Mucosa of descending colon (tissue), 3 donors: ENCODE data around the gene C19orf25. TPM values are rescaled to one million over a fixed set of nuclear protein-coding genes. Genes with fewer than 3 reads are reported as not detected.
A peak's percentile ranks its signal among the peaks of the same experiment; 100 is the strongest.

ENCODE experiments used
- ATAC-seq: fragments of 200-7000 bp; cut with Tn5 transposase; one replicate; pipeline ENCODE4 v1.9.1; 2020; ENCODE audit warnings: mild to moderate bottlenecking, moderate library complexity
- DNase-seq, 3 donors: peaks; one replicate each; pipeline ENCODE4 v3.0.0-alpha.2; 2020
- H3K36me3 ChIP-seq: fragments of 200-600 bp; one replicate; pipeline ENCODE4 v1.8.0; 2021; ENCODE audit warnings: low read depth, mild to moderate bottlenecking
- H3K4me1 ChIP-seq: fragments of 200-600 bp; one replicate; pipeline ENCODE4 v1.8.0; 2021; ENCODE audit warnings: low read depth, mild to moderate bottlenecking
- H3K4me3 ChIP-seq: fragments of 200-600 bp; one replicate; pipeline ENCODE4 v1.8.0; 2021; ENCODE audit warnings: mild to moderate bottlenecking
- H3K9me3 ChIP-seq: fragments of 200-600 bp; one replicate; pipeline ENCODE4 v1.8.0; 2021; ENCODE audit warnings: mild to moderate bottlenecking
- intact Hi-C, 2 donors: fragments of 100-400 bp; cut with DNase I in 1 of 2; cut with micrococcal nuclease in 1 of 2; formaldehyde crosslinking; loops; one replicate each; pipeline versions ENCODE4 v1.11.0 to v1.11.1; 2022; cut with DNase I, micrococcal nuclease
- total RNA-seq, 3 donors: library from RNA; stranded (reverse); fragmentation: NEBNext Ultra II Directional in 2 of 3; extraction: Animal tissue kit (Norgen Biotek cat#: 25700) in 2 of 3; gene quantifications; one replicate each; pipeline versions ENCODE4 v1.2.1 to v1.2.4, GENCODE V29; 2021 to 2023
- TF ChIP-seq, protein P1 (sequence below): fragments of 200-600 bp; IDR thresholded peaks from one replicate; pipeline ENCODE4 v1.8.0; 2022; ENCODE audit warnings: antibody characterized with exemption, mild to moderate bottlenecking
- donor health status: DM: no; HTN: no; CAD: no; lungs with moderate emphysema.
- donor health status: DM: no; HTN: no; CAD: no.
- donor health status: DM: no; HTN: yes; CAD: no.

C19orf25 gene
- total RNA-seq, 3 donors from 2014 or later: 36.7 to 48.9 (median 38.1) TPM

GRCh38 chr19:1467490-1468273 lies 11.3 kb downstream of the C19orf25 start:
- Histone ChIP-seq H3K9me3 (no peaks in the 10 kb centered on the region), H3K4me1 (peaks cover 54% of the 10 kb centered on the region), H3K4me3 (no peak overlapping the region), H3K36me3 (no peaks in the 10 kb centered on the region)
- DNase-seq: peak in 2 of 3 donors; percentile 21 to 47
- intact Hi-C loops: no loop called here
- TF ChIP-seq, protein P1, sequence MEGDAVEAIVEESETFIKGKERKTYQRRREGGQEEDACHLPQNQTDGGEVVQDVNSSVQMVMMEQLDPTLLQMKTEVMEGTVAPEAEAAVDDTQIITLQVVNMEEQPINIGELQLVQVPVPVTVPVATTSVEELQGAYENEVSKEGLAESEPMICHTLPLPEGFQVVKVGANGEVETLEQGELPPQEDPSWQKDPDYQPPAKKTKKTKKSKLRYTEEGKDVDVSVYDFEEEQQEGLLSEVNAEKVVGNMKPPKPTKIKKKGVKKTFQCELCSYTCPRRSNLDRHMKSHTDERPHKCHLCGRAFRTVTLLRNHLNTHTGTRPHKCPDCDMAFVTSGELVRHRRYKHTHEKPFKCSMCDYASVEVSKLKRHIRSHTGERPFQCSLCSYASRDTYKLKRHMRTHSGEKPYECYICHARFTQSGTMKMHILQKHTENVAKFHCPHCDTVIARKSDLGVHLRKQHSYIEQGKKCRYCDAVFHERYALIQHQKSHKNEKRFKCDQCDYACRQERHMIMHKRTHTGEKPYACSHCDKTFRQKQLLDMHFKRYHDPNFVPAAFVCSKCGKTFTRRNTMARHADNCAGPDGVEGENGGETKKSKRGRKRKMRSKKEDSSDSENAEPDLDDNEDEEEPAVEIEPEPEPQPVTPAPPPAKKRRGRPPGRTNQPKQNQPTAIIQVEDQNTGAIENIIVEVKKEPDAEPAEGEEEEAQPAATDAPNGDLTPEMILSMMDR: no peak
- no peak for ATAC-seq

DNA sequence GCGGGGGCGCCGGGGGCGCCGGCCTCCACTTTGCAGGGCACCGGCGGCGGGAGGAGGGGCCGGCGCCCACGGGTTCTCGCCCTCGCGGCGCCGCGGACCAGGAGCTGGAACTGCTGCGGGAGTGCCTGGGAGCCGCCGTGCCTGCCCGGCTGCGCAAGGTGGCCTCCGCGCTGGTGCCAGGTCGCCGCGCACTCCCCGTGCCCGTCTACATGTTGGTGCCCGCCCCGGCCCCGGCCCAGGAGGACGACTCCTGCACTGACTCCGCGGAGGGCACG lies 11.9 kb downstream of the C19orf25 start:
- intact Hi-C loops: no loop called here
- Histone ChIP-seq H3K4me3 (no peak overlapping the region), H3K4me1 (peaks cover 54% of the 10 kb centered on the region), H3K9me3 (no peaks in the 10 kb centered on the region), H3K36me3 (no peaks in the 10 kb centered on the region)
- TF ChIP-seq, protein P1: no peak
- ATAC-seq (no peak), DNase-seq (peak in 1 of 3 donors; percentile 23)

GRCh38 chr19:1466461-1467214 lies 12.4 kb downstream of the C19orf25 start:
- intact Hi-C loops: no loop called here
- Histone ChIP-seq H3K4me3 (no peak overlapping the region), H3K4me1 (peaks cover 53% of the 10 kb centered on the region), H3K9me3 (no peaks in the 10 kb centered on the region), H3K36me3 (no peaks in the 10 kb centered on the region)
- TF ChIP-seq, protein P1: no peak
- DNase-seq (peak in 2 of 3 donors; percentile 22 to 41), ATAC-seq (no peak)

DNA sequence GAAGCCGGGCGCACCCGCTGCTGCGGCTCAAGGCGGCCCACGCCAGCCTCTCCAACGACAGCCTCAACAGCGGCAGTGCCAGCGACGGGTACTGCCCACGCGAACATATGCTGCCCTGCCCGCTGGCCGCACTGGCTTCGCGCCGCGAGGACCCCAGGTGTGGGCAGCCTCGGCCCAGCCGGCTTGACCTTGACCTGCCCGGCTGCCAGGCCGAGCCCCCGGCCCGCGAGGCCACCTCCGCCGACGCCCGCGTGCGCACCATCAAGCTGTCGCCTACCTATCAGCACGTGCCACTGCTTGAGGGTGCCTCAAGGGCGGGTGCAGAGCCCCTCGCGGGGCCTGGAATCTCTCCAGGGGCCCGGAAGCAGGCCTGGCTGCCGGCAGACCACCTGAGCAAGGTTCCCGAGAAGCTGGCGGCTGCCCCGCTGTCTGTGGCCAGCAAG lies 13.0 kb downstream of the C19orf25 start:
- Histone ChIP-seq H3K9me3 (no peaks in the 10 kb centered on the region), H3K4me1 (peaks cover 47% of the 10 kb centered on the region), H3K4me3 (no peak overlapping the region), H3K36me3 (no peaks in the 10 kb centered on the region)
- no peak for DNase-seq
- TF ChIP-seq, protein P1: no peak
- no peak for ATAC-seq
- intact Hi-C loops: no loop called here

DNA sequence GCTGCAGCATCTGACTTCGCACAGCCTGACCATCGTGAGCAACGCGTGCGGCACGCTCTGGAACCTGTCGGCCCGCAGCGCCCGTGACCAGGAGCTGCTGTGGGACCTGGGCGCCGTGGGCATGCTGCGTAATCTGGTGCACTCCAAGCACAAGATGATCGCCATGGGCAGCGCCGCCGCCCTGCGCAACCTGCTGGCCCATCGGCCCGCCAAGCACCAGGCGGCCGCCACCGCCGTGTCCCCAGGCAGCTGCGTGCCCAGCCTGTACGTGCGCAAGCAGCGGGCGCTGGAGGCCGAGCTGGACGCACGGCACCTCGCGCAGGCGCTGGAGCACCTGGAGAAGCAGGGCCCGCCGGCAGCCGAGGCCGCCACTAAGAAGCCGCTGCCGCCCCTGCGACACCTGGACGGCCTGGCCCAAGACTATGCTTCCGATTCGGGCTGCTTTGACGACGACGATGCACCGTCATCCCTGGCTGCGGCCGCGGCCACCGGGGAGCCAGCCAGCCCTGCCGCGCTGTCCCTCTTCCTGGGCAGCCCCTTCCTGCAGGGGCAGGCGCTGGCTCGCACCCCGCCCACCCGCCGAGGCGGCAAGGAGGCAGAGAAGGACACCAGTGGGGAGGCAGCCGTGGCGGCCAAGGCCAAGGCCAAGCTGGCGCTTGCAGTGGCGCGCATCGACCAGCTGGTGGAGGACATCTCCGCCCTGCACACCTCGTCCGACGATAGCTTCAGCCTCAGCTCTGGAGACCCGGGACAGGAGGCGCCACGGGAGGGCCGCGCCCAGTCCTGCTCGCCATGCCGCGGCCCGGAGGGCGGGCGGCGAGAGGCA lies 13.6 kb downstream of the C19orf25 start:
- peak; percentile 81 for ATAC-seq
- no peaks in the 10 kb centered on the region for H3K9me3 ChIP-seq
- TF ChIP-seq, protein P1: peak; percentile 37
- intact Hi-C loops: no loop called here
- DNase-seq: peak; percentile 65 to 80 (median 70)
- no peak overlapping the region for H3K4me3 ChIP-seq
- H3K4me1 ChIP-seq: peaks cover 40% of the 10 kb centered on the region
- no peaks in the 10 kb centered on the region for H3K36me3 ChIP-seq
